ENCODE measurements around the gene SLCO1B3.

- TF ChIP-seq CTCF (IDR thresholded peaks at IDR 0.05; ENCODE audit: low read length), result no peak
- no peak for TF ChIP-seq EZH2 (IDR thresholded peaks at IDR 0.05; ENCODE audit: borderline replicate concordance, low read length)
Observed at GRCh38 chr12:20885116-20885515, 74.6 kb downstream of the SLCO1B3 start.

All from OCI-LY1 (cell line).